HepG2 (cell line): ENCODE data around the gene TACC3. TPM values are rescaled to one million over a fixed set of nuclear protein-coding genes. Genes with fewer than 3 reads are reported as not detected.

Source experiments
- DPF2 ChIP-seq: sonication (generic); formaldehyde crosslinking; IDR thresholded peaks from 2 replicates; pipeline ENCODE4 v1.4.0; 2020; ENCODE audit warnings: mild to moderate bottlenecking, low read depth, missing genetic modification reagents, borderline replicate concordance
- HNRNPL ChIP-seq: fragments of 200-400 bp; formaldehyde crosslinking; IDR thresholded peaks from 2 replicates; pipeline ENCODE4 v1.6.1; 2017; ENCODE audit warnings: mild to moderate bottlenecking, low read depth, low read length
- MXD4 ChIP-seq: IDR thresholded peaks from 2 replicates; pipeline ENCODE4 v1.6.1; 2016; ENCODE audit warnings: mild to moderate bottlenecking, missing biosample characterization, missing genetic modification reagents
- RXRB ChIP-seq: IDR thresholded peaks from 2 replicates; pipeline ENCODE4 v1.6.1; 2016; ENCODE audit warnings: borderline replicate concordance, missing genetic modification reagents, missing compliant biosample characterization
- ZBTB1 ChIP-seq: sonication (generic); formaldehyde crosslinking; IDR thresholded peaks from 2 replicates; pipeline ENCODE4 v1.4.0; 2020; ENCODE audit warnings: missing genetic modification reagents, borderline replicate concordance
- ZBTB38 ChIP-seq: sonication (generic); formaldehyde crosslinking; IDR thresholded peaks from 2 replicates; pipeline ENCODE4 v1.5.1; 2020; ENCODE audit warnings: mild to moderate bottlenecking, missing genetic modification reagents
- ZBTB7A ChIP-seq: sonication (generic); formaldehyde crosslinking; IDR thresholded peaks from 2 replicates; pipeline ENCODE4 v1.8.0; 2022; ENCODE audit warnings: mild to moderate bottlenecking, missing genetic modification reagents
- ZC3H4 ChIP-seq: sonication (generic); formaldehyde crosslinking; IDR thresholded peaks from 2 replicates; pipeline ENCODE4 v1.4.0; 2020; ENCODE audit warnings: missing genetic modification reagents, borderline replicate concordance
- ZFYVE20 ChIP-seq: sonication (generic); formaldehyde crosslinking; IDR thresholded peaks from 2 replicates; pipeline ENCODE4 v1.8.0; 2023; ENCODE audit warnings: low read depth, mild to moderate bottlenecking, moderate library complexity, missing genetic modification reagents, borderline replicate concordance
- ZNF30 ChIP-seq: sonication (generic); formaldehyde crosslinking; IDR thresholded peaks from 2 replicates; pipeline ENCODE4 v1.5.0; 2020; ENCODE audit warnings: mild to moderate bottlenecking, missing genetic modification reagents
- ZNF33B ChIP-seq: sonication (generic); formaldehyde crosslinking; IDR thresholded peaks from 2 replicates; pipeline ENCODE4 v1.5.1; 2020; ENCODE audit warnings: mild to moderate bottlenecking, missing genetic modification reagents
- ZNF546 ChIP-seq: sonication (generic); formaldehyde crosslinking; conservative IDR thresholded peaks from 2 replicates; pipeline ENCODE4 v1.8.1; 2023; ENCODE audit warnings: mild to moderate bottlenecking, missing genetic modification reagents
- ZNF607 ChIP-seq: sonication (generic); formaldehyde crosslinking; IDR thresholded peaks from 2 replicates; pipeline ENCODE4 v1.5.1; 2020; ENCODE audit warnings: missing genetic modification reagents, mild to moderate bottlenecking, borderline replicate concordance
- ZNF83 ChIP-seq: sonication (generic); formaldehyde crosslinking; IDR thresholded peaks from 2 replicates; pipeline ENCODE4 v1.4.0; 2020; ENCODE audit warnings: missing genetic modification reagents, mild to moderate bottlenecking, borderline replicate concordance
- ZSCAN31 ChIP-seq: sonication (generic); formaldehyde crosslinking; IDR thresholded peaks from 2 replicates; pipeline ENCODE4 v1.5.0; 2020; ENCODE audit warnings: low read depth, mild to moderate bottlenecking, missing genetic modification reagents
- polyA plus RNA-seq, 8 experiments: library from polyadenylated mRNA; depleted of rRNA in 3 of 8; stranded (reverse) in 7 of 8; unstranded in 1 of 8; fragments of >200 nt; fragmentation: Illumina TruSeq in 4 of 8; extraction: Trizol in 4 of 8; gene quantifications; 2 replicates each; pipeline versions ENCODE4 v1.2.1 to v1.2.3, GENCODE V29; 2011 to 2016; ENCODE audit warnings: low read depth in 4 of 8, missing spikeins in 1 of 8, mixed read lengths in 1 of 8; ENCODE audit not compliant: insufficient read depth in 1 of 8
- total RNA-seq, 5 experiments: library from RNA; depleted of rRNA; stranded (reverse); fragments of >200 nt; fragmentation: Illumina TruSeq; extraction: Trizol; gene quantifications; 2 replicates each; pipeline ENCODE4 v1.2.3, GENCODE V29; 2016; ENCODE audit warnings: low read depth in 1 of 5
- TF ChIP-seq, protein P1 (sequence below): sonication (generic); formaldehyde crosslinking; IDR thresholded peaks from 2 replicates; pipeline ENCODE4 v1.8.1; 2022; ENCODE audit warnings: low read depth, mild to moderate bottlenecking, missing genetic modification reagents
- TF ChIP-seq, protein P2 (sequence below): IDR thresholded peaks from 2 replicates; pipeline ENCODE4 v1.6.1; 2016; ENCODE audit warnings: mild to moderate bottlenecking
- TF ChIP-seq, protein P3 (sequence below): sonication (generic); formaldehyde crosslinking; IDR thresholded peaks from 2 replicates; pipeline ENCODE4 v1.4.0; 2020; ENCODE audit warnings: missing genetic modification reagents, mild to moderate bottlenecking, borderline replicate concordance
- TF ChIP-seq, protein P4 (sequence below): sonication (generic); formaldehyde crosslinking; IDR thresholded peaks from 2 replicates; pipeline ENCODE4 v1.4.0; 2020; ENCODE audit warnings: missing genetic modification reagents, borderline replicate concordance

Gene TACC3
- total and polyA plus RNA-seq, 2 of the 13 experiments (the other 11 are each of a cell fraction or from before 2014, with no cell fraction given), result 20.3 to 21.2 TPM

DNA sequence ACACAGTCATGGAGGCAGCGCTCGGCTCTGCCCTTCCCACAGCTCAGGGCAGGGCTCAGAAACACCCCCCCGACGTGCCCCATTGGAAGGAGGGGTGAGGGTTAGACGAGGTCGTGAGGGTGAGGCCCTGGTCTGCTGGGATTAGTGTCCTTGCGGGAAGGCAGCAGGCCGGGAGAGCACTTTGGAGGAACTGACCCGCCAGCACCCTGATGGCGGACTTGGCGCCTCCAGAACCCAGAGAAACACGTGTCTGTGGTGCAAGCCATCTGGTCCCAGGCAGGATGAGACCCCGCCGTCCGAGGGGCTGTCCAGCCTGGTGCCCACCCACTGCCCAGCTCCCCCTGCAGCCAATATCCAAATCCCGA is 26.3 kb downstream of the TACC3 start (continued):
- 0 out of 2 replicates have a peak, but pooled peaks have one; percentile 2 for TF ChIP-seq ZSCAN31 (CRISPR knock-in tag)
- peak; percentile 74; the same call in 1 of the 2 replicates for TF ChIP-seq RXRB (CRISPR knock-in tag)
- TF ChIP-seq, protein P1, sequence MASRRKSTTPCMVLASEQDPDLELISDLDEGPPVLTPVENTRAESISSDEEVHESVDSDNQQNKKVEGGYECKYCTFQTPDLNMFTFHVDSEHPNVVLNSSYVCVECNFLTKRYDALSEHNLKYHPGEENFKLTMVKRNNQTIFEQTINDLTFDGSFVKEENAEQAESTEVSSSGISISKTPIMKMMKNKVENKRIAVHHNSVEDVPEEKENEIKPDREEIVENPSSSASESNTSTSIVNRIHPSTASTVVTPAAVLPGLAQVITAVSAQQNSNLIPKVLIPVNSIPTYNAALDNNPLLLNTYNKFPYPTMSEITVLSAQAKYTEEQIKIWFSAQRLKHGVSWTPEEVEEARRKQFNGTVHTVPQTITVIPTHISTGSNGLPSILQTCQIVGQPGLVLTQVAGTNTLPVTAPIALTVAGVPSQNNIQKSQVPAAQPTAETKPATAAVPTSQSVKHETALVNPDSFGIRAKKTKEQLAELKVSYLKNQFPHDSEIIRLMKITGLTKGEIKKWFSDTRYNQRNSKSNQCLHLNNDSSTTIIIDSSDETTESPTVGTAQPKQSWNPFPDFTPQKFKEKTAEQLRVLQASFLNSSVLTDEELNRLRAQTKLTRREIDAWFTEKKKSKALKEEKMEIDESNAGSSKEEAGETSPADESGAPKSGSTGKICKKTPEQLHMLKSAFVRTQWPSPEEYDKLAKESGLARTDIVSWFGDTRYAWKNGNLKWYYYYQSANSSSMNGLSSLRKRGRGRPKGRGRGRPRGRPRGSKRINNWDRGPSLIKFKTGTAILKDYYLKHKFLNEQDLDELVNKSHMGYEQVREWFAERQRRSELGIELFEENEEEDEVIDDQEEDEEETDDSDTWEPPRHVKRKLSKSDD, result no peak
- 0 out of 2 replicates have a peak, but pooled peaks have one; percentile 55 for TF ChIP-seq ZC3H4
- peak; percentile 5 for TF ChIP-seq ZBTB38 (CRISPR knock-in tag)
- 0 out of 2 replicates have a peak, but pooled peaks have one; percentile 27 for TF ChIP-seq ZNF546 (CRISPR knock-in tag)
- TF ChIP-seq ZNF83 (CRISPR knock-in tag), result no peak
- no peak for TF ChIP-seq DPF2 (CRISPR knock-in tag)
- no peak for TF ChIP-seq ZFYVE20 (CRISPR knock-in tag)
- peak; percentile 93 for TF ChIP-seq HNRNPL
- no peak for TF ChIP-seq ZBTB1 (CRISPR knock-in tag)
- no peak for TF ChIP-seq ZNF607 (CRISPR knock-in tag)
- 0 out of 2 replicates have a peak, but pooled peaks have one; percentile 40 for TF ChIP-seq ZNF33B (CRISPR knock-in tag)
- 0 out of 2 replicates have a peak, but pooled peaks have one; percentile 5 for TF ChIP-seq ZBTB7A (CRISPR knock-in tag)
- TF ChIP-seq, protein P2, sequence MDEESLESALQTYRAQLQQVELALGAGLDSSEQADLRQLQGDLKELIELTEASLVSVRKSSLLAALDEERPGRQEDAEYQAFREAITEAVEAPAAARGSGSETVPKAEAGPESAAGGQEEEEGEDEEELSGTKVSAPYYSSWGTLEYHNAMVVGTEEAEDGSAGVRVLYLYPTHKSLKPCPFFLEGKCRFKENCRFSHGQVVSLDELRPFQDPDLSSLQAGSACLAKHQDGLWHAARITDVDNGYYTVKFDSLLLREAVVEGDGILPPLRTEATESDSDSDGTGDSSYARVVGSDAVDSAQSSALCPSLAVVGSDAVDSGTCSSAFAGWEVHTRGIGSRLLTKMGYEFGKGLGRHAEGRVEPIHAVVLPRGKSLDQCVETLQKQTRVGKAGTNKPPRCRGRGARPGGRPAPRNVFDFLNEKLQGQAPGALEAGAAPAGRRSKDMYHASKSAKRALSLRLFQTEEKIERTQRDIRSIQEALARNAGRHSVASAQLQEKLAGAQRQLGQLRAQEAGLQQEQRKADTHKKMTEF, result 0 out of 2 replicates have a peak, but pooled peaks have one; percentile 2
- 0 out of 2 replicates have a peak, but pooled peaks have one; percentile 23 for TF ChIP-seq MXD4
- TF ChIP-seq, protein P3, sequence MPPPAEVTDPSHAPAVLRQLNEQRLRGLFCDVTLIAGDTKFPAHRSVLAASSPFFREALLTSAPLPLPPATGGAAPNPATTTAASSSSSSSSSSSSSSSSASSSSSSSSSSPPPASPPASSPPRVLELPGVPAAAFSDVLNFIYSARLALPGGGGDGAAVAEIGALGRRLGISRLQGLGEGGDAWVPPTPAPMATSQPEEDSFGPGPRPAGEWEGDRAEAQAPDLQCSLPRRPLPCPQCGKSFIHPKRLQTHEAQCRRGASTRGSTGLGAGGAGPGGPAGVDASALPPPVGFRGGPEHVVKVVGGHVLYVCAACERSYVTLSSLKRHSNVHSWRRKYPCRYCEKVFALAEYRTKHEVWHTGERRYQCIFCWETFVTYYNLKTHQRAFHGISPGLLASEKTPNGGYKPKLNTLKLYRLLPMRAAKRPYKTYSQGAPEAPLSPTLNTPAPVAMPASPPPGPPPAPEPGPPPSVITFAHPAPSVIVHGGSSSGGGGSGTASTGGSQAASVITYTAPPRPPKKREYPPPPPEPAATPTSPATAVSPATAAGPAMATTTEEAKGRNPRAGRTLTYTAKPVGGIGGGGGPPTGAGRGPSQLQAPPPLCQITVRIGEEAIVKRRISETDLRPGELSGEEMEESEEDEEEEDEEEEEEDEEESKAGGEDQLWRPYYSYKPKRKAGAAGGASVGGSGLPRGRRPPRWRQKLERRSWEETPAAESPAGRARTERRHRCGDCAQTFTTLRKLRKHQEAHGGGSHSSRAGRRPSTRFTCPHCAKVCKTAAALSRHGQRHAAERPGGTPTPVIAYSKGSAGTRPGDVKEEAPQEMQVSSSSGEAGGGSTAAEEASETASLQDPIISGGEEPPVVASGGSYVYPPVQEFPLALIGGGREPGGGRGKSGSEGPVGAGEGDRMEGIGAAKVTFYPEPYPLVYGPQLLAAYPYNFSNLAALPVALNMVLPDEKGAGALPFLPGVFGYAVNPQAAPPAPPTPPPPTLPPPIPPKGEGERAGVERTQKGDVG (CRISPR knock-in tag), result peak; percentile 84; the same call in 1 of the 2 replicates
- TF ChIP-seq, protein P4, sequence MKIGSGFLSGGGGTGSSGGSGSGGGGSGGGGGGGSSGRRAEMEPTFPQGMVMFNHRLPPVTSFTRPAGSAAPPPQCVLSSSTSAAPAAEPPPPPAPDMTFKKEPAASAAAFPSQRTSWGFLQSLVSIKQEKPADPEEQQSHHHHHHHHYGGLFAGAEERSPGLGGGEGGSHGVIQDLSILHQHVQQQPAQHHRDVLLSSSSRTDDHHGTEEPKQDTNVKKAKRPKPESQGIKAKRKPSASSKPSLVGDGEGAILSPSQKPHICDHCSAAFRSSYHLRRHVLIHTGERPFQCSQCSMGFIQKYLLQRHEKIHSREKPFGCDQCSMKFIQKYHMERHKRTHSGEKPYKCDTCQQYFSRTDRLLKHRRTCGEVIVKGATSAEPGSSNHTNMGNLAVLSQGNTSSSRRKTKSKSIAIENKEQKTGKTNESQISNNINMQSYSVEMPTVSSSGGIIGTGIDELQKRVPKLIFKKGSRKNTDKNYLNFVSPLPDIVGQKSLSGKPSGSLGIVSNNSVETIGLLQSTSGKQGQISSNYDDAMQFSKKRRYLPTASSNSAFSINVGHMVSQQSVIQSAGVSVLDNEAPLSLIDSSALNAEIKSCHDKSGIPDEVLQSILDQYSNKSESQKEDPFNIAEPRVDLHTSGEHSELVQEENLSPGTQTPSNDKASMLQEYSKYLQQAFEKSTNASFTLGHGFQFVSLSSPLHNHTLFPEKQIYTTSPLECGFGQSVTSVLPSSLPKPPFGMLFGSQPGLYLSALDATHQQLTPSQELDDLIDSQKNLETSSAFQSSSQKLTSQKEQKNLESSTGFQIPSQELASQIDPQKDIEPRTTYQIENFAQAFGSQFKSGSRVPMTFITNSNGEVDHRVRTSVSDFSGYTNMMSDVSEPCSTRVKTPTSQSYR (CRISPR knock-in tag), result peak; percentile 6; the same call in 1 of the 2 replicates
- TF ChIP-seq ZNF30, result no peak
